GM12891 (cell line): ENCODE results near the gene SFXN5.

ENCODE experiments used
- POLR2A ChIP-seq: IDR thresholded peaks from 2 replicates; pipeline ENCODE4 v1.6.1; 2011; ENCODE audit warnings: low read depth, low read length, control low read depth
- POLR2AphosphoS5 ChIP-seq: IDR thresholded peaks from 2 replicates; pipeline ENCODE4 v1.6.1; 2011; ENCODE audit warnings: low read depth, low read length, control low read depth
- POU2F2 ChIP-seq: IDR thresholded peaks from 2 replicates; pipeline ENCODE4 v1.6.1; 2011; ENCODE audit warnings: low read depth, mild to moderate bottlenecking, control low read depth, low read length, moderate library complexity
- SPI1 ChIP-seq: IDR thresholded peaks from 2 replicates; pipeline ENCODE4 v1.6.1; 2011; ENCODE audit warnings: low read depth, low read length, control low read depth
- TAF1 ChIP-seq: IDR thresholded peaks from 2 replicates; pipeline ENCODE4 v1.6.1; 2011; ENCODE audit warnings: low read depth, low read length, control low read depth

GRCh38 chr2:73099486-73099885 lies 28.0 kb upstream of the SFXN5 start:
- TF ChIP-seq SPI1 (no peak), POLR2A (no peak), POLR2AphosphoS5 (no peak), TAF1 (no peak), POU2F2 (no peak)
